GM18508 (cell line): ENCODE data around the gene TTLL3.
"Not testable (repeated sequence)": the region's sequence is repeated elsewhere in the genome, so short reads cannot be mapped to it uniquely, and the experiment has no call there.

ENCODE experiments used
- ATAC-seq: cut with Tn5 transposase; IDR thresholded peaks from one replicate; pipeline ENCODE4 v1.9.1; 2021; ENCODE audit warnings: moderate number of reproducible peaks; ENCODE audit not compliant: insufficient read depth, unreplicated experiment

Gene TTLL3

GRCh38 chr3:9863058-9863772 lies 53.2 kb downstream of the TTLL3 start:
- no peak for ATAC-seq

DNA sequence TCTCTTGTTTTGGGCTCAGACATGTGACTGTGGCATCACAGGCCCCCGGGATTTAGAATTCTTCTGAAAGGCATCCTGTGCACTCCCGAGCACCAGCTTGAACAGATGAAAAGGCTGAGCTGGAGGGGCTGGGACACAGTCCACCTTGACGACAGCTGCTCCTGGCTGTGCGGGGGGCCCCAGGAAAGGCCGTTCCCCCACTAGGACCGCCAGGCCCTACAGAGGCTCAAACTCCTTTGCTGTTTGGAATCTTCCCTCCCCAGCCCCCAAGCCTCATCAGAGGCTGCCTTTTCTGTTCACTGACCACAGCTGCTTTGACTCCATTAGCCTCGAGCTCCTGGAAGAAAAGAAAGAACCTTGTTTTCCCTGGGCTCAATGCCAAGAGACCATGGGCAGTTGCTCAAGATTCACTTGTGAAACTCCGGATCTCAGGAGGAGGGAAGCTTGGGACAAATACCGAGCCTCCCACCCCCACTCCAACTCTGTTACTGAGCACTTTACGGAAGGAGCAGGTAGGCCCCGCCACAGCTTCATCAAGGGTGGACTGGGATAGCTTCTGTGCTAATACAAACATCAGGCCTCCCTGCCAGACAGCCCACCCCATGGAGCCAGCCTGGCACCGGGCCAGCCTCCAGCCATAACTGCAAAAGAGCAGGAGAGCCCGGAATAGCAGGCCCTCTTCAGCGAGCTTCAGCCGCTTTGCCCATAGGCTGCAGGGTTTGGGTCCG lies 54.3 kb downstream of the TTLL3 start:
- ATAC-seq: no peak

- ATAC-seq: not testable (repeated sequence)
Observed at GRCh38 chr3:9865125-9865637, 55.1 kb downstream of the TTLL3 start.

DNA sequence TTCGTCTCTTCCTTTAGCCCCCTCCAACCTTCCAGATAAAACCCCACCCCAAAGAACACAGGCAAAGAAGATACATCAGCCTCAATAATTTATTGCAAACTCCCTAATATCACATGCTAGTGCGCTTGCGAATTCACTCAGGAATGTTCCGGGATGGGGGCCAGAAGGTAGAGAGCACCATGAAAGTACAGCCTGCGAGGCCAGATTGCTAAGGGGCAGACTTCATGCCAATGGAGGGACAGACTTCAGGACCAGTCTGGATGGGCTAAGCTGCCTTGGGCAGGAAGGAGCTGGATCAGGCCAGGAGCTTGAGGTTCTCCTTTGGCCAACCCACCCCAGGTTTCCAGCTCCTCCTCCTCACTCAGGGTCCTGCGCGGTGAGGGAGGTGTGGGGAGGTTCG lies 56.6 kb downstream of the TTLL3 start:
- no peak for ATAC-seq

GRCh38 chr3:9867106-9867505 lies 57.0 kb downstream of the TTLL3 start:
- ATAC-seq: no peak

GRCh38 chr3:9869955-9870354 lies 59.9 kb downstream of the TTLL3 start:
- no peak for ATAC-seq

DNA sequence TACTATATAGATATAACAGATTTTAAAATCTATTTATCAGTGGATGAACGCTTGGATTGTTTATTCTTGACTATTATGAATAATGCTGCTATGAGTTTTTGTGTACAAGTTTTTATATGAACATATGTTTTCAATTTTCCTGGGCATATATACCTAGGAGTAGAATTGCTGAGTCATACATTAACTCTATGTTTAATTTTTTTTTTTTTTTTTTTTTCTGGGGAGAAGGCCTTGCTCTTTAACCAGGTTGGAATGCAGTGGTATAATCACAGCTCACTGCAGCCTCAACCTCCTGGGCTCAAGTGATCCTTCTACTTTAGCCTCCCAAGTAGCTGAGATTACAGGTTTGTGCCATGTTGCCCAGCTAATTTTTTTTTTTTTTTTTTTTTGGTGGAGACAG lies 60.9 kb downstream of the TTLL3 start:
- ATAC-seq: no peak

- not testable (repeated sequence) for ATAC-seq
Observed at GRCh38 chr3:9872067-9872466, 62.0 kb downstream of the TTLL3 start.

DNA sequence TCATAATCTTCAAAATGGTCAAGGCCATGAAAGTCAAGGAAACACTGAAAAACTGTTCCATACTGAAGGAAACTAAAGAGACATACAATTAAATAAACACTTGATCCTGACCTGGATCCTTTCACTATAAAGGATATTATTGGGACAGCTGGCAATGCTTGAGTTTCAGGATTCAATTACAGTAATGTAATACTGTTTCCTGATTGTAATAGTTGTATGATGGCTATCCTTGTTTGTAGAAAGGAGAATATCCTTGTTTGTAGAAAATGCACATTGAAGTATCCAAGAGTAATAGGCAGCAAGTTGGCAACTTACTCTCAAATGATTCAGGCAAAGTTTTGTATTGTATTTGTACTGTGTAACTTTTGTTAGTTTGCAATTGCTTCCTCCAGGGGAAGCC lies 65.4 kb downstream of the TTLL3 start:
- ATAC-seq: no peak

GRCh38 chr3:9876255-9876654 lies 66.2 kb downstream of the TTLL3 start:
- ATAC-seq: not testable (repeated sequence)

- no peak for ATAC-seq
Observed at GRCh38 chr3:9876991-9877390, 66.9 kb downstream of the TTLL3 start.

- no peak for ATAC-seq
Observed at GRCh38 chr3:9878700-9879099, 68.6 kb downstream of the TTLL3 start.

GRCh38 chr3:9879830-9880549 lies 69.9 kb downstream of the TTLL3 start, which contains the start of gene CIDEC:
TSS of gene CIDEC (minus strand) at chr3:9880253. CDS start at chr3:9878486, 1,767 bp downstream.
- no peak for ATAC-seq

DNA sequence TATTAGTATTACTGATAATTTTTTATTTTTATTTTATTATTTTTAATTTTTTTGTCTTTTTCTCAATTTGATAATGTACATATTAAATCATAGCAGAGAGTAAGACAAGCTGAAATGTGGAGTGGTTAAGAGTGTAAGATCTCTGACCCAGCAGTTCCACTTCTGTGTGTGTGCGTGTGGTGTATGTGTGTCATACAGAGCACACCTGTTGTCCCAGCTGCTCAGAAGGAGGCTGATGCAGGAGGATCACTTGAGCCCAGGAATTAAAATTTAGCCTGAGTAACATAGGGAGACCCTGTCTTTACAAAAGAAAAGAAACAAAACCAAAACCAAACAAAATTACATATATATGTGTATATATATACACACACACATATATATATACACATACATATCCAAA lies 71.4 kb downstream of the TTLL3 start:
- no peak for ATAC-seq

DNA sequence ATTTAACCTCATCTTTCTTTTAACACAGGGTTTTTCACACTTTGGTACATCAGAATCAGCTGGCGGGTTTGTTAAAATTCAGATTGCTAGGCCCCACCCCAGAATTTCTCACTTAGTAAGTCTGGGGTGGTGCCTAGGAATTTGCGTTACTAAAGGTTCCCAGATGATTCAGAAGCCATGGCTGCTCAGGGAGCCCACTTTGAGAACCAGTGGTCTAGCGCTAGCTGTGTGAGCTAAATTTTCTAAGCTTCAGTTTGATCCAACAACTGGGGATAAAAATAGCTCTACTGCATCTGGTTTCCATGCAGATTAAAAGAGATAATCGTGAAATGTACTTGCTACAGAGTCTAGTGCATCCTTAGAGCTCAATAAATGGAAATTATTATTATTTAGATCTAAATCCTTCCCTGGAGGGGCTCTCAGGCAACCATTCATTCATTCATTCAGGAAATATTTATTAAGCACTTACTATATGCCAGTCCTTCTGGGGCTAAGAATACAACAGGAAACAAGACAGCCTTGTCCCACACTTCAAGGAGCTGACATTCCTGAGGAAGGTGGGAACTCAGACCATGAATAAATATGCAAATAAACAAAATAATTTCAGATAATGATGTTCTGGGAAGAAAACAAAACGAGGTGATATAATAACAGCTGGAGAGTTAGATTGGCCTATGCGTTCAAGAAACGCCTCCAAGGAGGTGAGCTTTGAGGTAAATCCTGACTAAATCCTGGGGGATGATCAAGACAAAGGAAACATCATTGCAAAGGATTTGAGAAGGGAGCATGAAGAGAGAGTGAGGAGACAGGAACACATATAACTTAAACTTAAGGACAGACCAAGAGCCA lies 73.9 kb downstream of the TTLL3 start:
- ATAC-seq: no peak

DNA sequence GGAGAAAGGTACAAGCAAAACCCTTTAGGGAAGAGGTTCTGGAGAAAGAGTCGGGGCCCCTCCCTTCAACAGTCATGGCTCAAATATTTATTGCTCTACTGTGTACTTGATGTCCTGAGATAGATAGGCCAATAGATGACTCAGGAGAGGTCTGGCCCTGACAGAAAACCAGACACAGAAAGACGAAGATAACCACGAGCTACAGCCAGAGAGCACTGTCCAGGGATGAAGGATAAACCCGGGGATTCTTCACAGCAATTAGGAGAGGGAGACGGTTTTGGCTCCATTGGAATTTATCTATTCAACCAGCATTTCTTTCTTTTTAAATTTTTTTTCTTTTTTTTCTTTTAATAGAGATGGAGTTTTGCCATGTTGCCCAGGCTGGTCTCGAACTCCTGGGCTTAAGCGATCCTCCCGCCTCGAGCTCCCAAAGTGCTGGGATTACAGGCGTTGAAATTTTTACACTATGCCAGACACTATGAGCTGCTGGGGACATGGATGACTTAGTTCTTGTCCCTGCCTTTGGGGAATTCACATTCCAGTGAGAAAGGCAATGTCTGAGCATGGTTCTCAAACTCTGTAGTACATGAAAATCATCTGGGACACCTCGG lies 74.6 kb downstream of the TTLL3 start:
- ATAC-seq: no peak
